Measurements from ENCODE around the gene TAF15.

DNA sequence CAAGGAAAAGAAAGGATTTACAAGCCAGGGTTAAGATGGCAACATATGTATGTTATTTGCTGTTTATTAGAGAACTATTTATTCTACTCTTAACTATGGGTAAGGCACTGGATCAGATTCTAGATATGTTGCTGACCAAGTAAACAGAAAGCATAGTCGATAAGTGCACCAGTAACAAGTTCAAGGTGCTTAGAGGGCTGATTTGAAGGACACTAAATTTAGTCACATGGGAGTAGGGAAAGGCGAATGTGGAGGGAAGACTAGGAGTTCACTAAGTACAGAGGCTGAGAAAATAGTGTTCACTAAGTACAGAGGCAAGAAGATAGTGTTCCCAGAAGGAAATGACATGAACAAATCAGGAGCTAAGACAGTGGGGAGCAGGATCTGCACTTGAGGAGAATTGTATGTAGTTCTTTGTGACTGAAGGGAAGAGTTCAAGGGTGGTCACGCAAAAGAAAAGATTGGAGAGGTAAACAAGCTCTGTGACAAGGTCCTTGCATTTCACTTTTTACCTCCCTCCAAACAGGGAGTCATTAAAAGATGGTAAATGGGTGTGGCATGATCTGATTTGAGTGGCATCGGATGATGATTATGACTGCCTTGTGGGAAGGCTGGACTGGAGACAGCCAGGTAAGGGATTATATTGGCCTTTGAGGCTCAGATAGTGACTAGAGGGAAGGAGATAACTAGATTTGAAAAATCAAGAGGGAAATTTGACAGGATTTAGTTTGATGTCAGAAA lies 38.5 kb downstream of the TAF15 start:
- TF ChIP-seq POLR2A (IDR thresholded peaks at IDR 0.05; ENCODE audit: low read depth, low read length) (peak; percentile 40; the same call in 1 of the 2 replicates), POLR2AphosphoS5 (IDR thresholded peaks at IDR 0.05; ENCODE audit: low read depth, low read length) (peak; percentile 43; the same call in 1 of the 2 replicates), SPI1 (IDR thresholded peaks at IDR 0.05; ENCODE audit: low read depth, low read length) (no peak), TAF1 (IDR thresholded peaks at IDR 0.05; ENCODE audit: low read depth, low read length) (no peak), PAX5 (IDR thresholded peaks at IDR 0.05; ENCODE audit: insufficient read depth, low read length, severe bottlenecking) (no peak), POU2F2 (IDR thresholded peaks at IDR 0.05; ENCODE audit: low read depth, low read length) (no peak)

Data from GM12891 (cell line).